Measurements from ENCODE around the gene RASGRP4. TPM values are rescaled to one million over a fixed set of nuclear protein-coding genes. Genes with fewer than 3 reads are reported as not detected.

Gene RASGRP4
- total RNA-seq, 2 experiments from 2014 or later = 0.22 to 0.23 TPM

DNA sequence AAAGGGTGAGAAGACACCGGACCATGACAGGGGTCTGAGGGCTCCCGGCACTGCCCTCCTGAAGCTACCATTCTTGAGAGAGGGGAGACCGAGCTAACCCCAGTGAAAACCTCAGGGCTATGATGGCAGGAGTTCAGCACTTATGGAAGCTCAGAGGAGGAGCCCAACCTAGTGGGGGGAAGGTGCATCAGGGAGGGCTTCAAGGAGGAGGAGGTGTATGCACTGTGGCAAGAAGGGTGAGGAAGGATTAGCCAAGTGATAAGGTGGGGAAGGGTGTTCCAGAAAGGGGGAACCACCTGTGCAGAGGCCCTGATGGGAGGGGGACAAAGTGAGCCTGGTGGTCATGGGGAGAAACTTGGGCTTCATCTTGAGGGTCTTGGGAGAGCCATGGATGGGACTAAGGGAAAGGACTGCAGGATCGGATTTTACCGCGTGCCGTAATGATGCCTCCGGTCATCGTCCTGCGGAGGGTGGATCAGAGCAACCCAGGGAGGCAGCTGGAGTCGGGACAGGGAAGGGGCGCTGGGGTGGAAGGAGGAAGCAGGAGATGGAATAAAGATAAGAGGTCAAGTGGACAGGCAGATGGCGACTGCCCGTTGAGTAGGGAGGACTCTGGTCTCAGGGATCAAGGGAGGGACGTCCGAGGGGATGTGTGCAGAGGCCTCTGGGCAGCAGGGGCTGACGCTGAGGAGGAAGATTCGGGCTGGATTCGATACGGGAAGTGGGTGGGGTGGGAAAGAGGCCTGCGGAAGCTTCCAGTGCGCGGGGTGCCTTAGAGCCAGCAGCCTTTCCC, 65.0 kb downstream of the RASGRP4 start:
- Mint-ChIP-seq H3K4me3 (peak overlapping the region; percentile 80), H3K9me3 (no peaks in the 10 kb centered on the region), H3K4me1 (peaks cover 9% of the 10 kb centered on the region), H3K36me3 (no peaks in the 10 kb centered on the region), H3K27me3 (peaks cover 27% of the 10 kb centered on the region), H3K27ac (no peak overlapping the region)
- DNase-seq = no peak

DNA sequence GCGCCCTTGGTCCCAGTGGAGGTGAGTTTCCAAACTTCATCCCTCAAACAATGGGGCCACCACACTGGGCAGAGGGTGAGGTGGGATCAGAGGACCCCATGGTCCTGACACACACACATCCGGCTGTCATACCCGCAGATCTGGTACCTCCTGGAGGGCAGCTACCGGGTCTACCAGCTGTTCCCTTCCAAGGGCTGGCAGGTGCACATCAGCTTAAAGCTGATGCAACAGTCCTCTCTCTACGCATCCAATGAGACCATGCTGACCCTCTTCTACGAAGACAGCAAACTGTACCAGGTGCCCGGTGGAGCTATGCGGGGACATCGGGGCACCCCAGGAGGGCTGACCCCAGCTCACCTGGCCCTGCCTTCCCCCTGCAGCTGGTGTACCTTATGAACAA, 65.7 kb downstream of the RASGRP4 start:
- Mint-ChIP-seq H3K36me3 (no peaks in the 10 kb centered on the region), H3K9me3 (no peaks in the 10 kb centered on the region), H3K27me3 (peaks cover 24% of the 10 kb centered on the region), H3K27ac (no peak overlapping the region), H3K4me3 (no peak overlapping the region), H3K4me1 (peaks cover 9% of the 10 kb centered on the region)
- no peak for DNase-seq

DNA sequence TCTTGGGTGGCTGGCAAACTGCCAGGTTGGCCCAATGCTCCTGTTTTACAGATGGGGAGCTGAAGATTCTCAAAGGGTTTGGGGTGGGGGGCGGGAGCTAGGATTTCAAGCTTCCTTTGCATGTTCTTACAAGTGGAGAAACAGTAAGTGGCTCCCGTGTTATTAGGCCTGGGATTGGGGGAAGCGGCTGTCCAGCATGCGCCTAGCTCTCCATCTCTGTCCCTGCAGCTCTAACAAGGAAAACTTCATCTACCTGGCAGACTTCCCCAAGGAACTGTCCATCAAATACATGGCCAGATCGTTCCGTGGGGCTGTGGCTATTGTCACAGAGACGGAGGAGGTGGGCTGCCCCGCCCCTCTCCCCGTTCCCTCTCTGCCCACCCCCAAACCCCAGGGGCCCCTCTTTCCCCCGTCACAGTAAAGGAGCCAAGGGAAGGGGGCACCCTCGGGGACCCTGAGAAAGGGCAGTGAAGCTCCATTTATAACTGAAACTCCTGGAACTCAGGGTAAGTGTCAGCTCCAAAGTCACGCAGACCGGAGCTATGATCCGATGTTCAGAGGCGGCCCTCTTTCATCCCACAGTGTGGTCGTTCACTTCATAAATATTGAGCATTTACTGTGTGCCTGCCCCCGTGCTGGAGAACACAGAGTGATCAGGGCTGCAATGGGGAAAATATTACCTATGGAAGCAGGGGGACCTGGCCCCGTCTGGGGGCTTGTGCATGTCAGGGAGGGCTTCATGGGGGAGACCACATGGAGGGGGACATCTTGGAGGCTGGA, 66.6 kb downstream of the RASGRP4 start:
- Mint-ChIP-seq H3K4me1 (peaks cover 9% of the 10 kb centered on the region), H3K27me3 (peaks cover 24% of the 10 kb centered on the region), H3K36me3 (no peaks in the 10 kb centered on the region), H3K27ac (no peak overlapping the region), H3K9me3 (no peaks in the 10 kb centered on the region), H3K4me3 (no peak overlapping the region)
- DNase-seq = no peak

Other genes with a start within 250 kb of the RASGRP4 start
- under 1 TPM; 0.41 to 0.50 TPM for gene DPF1, start 202.0 kb downstream of the RASGRP4 start, total RNA-seq
- not detected for gene PPP1R14A, start 169.8 kb downstream of the RASGRP4 start, total RNA-seq
- gene SPINT2, start 161.6 kb downstream of the RASGRP4 start, total RNA-seq = 10 to 100 TPM; 28.2 to 31.7 TPM
- not detected for gene C19orf33, start 122.0 kb downstream of the RASGRP4 start, total RNA-seq
- gene YIF1B, start 110.3 kb downstream of the RASGRP4 start, total RNA-seq = 10 to 100 TPM; 57.3 to 63.0 TPM
- 1 to 10 TPM; 6.6 to 6.9 TPM for gene KCNK6, start 106.4 kb downstream of the RASGRP4 start, total RNA-seq
- gene CATSPERG, start 90.4 kb downstream of the RASGRP4 start, total RNA-seq = 1 to 10 TPM; 1.9 to 2.1 TPM
- 100 to 1,000 TPM; 193 to 199 TPM for gene PSMD8, start 51.6 kb downstream of the RASGRP4 start, total RNA-seq
- gene GGN, start 38.2 kb downstream of the RASGRP4 start, total RNA-seq = under 1 TPM in 1 of 2 experiments, not detected in 1; 0.14 TPM
- gene SPRED3, start 37.5 kb downstream of the RASGRP4 start, total RNA-seq = under 1 TPM; 0.45 to 0.74 TPM
- gene FAM98C, start 23.1 kb downstream of the RASGRP4 start, total RNA-seq = 1 to 10 TPM; 8.1 to 9.3 TPM
- gene RYR1, start 7.5 kb upstream of the RASGRP4 start, total RNA-seq = under 1 TPM; 0.19 to 0.28 TPM
- 100 to 1,000 TPM; 169 TPM for gene MAP4K1, start 191.7 kb upstream of the RASGRP4 start, total RNA-seq
- 100 to 1,000 TPM; 312 to 321 TPM for gene EIF3K, start 193.0 kb upstream of the RASGRP4 start, total RNA-seq
- gene ACTN4, start 221.4 kb upstream of the RASGRP4 start, total RNA-seq = 100 to 1,000 TPM; 160 to 171 TPM

Measured in activated naive CD8-positive, alpha-beta T cell treated with anti-CD3 and anti-CD28 coated beads for 36 hours (primary cell).